H9 (cell line): ENCODE results near the gene GLIS2. TPM values are rescaled to one million over a fixed set of nuclear protein-coding genes. Genes with fewer than 3 reads are reported as not detected.
A peak's percentile ranks its signal among the peaks of the same experiment; 100 is the strongest.

ENCODE experiments used
- DNase-seq: peaks from one replicate; pipeline ENCODE4 v3.0.0-alpha.2; 2017
- H2AFZ ChIP-seq: one replicate; pipeline ENCODE4 v1.6.1; 2013; ENCODE audit warnings: mild to moderate bottlenecking, low read length, control low read depth, moderate library complexity
- H2AK5ac ChIP-seq: 2 replicates; pipeline ENCODE4 v1.6.1; 2013; ENCODE audit warnings: low read length, control low read depth, mixed read lengths; ENCODE audit not compliant: insufficient read length
- H2BK120ac ChIP-seq: one replicate; pipeline ENCODE4 v1.6.1; 2013; ENCODE audit warnings: low read depth, mild to moderate bottlenecking, low read length, control low read depth, inconsistent platforms; ENCODE audit not compliant: poor library complexity, severe bottlenecking
- H2BK12ac ChIP-seq: 2 replicates; pipeline ENCODE4 v1.6.1; 2013; ENCODE audit warnings: low read length, control low read depth, mixed read lengths, low read depth; ENCODE audit not compliant: insufficient read length
- H2BK15ac ChIP-seq: 2 replicates; pipeline ENCODE4 v1.6.1; 2013; ENCODE audit warnings: low read depth, low read length, control low read depth
- H2BK20ac ChIP-seq: one replicate; pipeline ENCODE4 v1.6.1; 2013; ENCODE audit warnings: low read depth, mild to moderate bottlenecking, low read length, control low read depth, inconsistent platforms; ENCODE audit not compliant: poor library complexity, severe bottlenecking
- H2BK5ac ChIP-seq: 2 replicates; pipeline ENCODE4 v1.6.1; 2013; ENCODE audit warnings: low read length, control low read depth, mixed read lengths; ENCODE audit not compliant: insufficient read length
- H3K14ac ChIP-seq: 2 replicates; pipeline ENCODE4 v1.6.1; 2013; ENCODE audit warnings: low read length, control low read depth; ENCODE audit not compliant: insufficient read depth
- H3K18ac ChIP-seq: 2 replicates; pipeline ENCODE4 v1.6.1; 2013; ENCODE audit warnings: low read depth, mild to moderate bottlenecking, mixed read lengths, low read length, control low read depth; ENCODE audit not compliant: insufficient read length
- H3K23ac ChIP-seq: 2 replicates; pipeline ENCODE4 v1.6.1; 2013; ENCODE audit warnings: low read length, control low read depth, mixed read lengths, low read depth; ENCODE audit not compliant: insufficient read length
- H3K23me2 ChIP-seq: 2 replicates; pipeline ENCODE4 v1.6.1; 2013; ENCODE audit warnings: low read depth, mild to moderate bottlenecking, mixed read lengths, low read length, control low read depth; ENCODE audit not compliant: insufficient read length, poor library complexity, severe bottlenecking
- H3K27ac ChIP-seq: 2 replicates; pipeline ENCODE4 v1.5.1; 2013; ENCODE audit warnings: low read length, control low read depth, mixed read lengths, low read depth; ENCODE audit not compliant: insufficient read length
- H3K27me3 ChIP-seq: 2 replicates; pipeline ENCODE4 v1.6.1; 2013; ENCODE audit warnings: low read length, control low read depth, inconsistent platforms; ENCODE audit not compliant: insufficient read depth
- H3K4ac ChIP-seq: 2 replicates; pipeline ENCODE4 v1.6.1; 2013; ENCODE audit warnings: low read depth, mild to moderate bottlenecking, control low read depth, inconsistent platforms, low read length, moderate library complexity
- H3K4me1 ChIP-seq: 2 replicates; pipeline ENCODE4 v1.6.1; 2013; ENCODE audit warnings: low read length, control low read depth, inconsistent platforms; ENCODE audit not compliant: insufficient read depth
- H3K4me2 ChIP-seq: 2 replicates; pipeline ENCODE4 v1.6.1; 2013; ENCODE audit warnings: low read length, control low read depth, mixed read lengths; ENCODE audit not compliant: insufficient read length, insufficient read depth
- H3K56ac ChIP-seq: 2 replicates; pipeline ENCODE4 v1.6.1; 2013; ENCODE audit warnings: low read depth, mild to moderate bottlenecking, mixed read lengths, low read length, control low read depth; ENCODE audit not compliant: insufficient read length
- H3K79me1 ChIP-seq: 2 replicates; pipeline ENCODE4 v1.6.1; 2013; ENCODE audit warnings: low read depth, mild to moderate bottlenecking, moderate library complexity, low read length, control low read depth, inconsistent platforms; ENCODE audit not compliant: insufficient read depth, poor library complexity, severe bottlenecking
- H3K79me2 ChIP-seq: 2 replicates; pipeline ENCODE4 v1.6.1; 2013; ENCODE audit warnings: low read length, control low read depth, inconsistent platforms; ENCODE audit not compliant: insufficient read depth
- H3K9ac ChIP-seq: 2 replicates; pipeline ENCODE4 v1.6.1; 2013; ENCODE audit warnings: low read length, control low read depth, mixed read lengths; ENCODE audit not compliant: insufficient read length; ENCODE audit errors: extremely low read depth
- H3K9me3 ChIP-seq: one replicate; pipeline ENCODE4 v1.6.1; 2013; ENCODE audit warnings: low read depth, low read length, inconsistent platforms; ENCODE audit not compliant: control insufficient read depth
- H3T11ph ChIP-seq: one replicate; pipeline ENCODE4 v1.6.1; 2013; ENCODE audit warnings: mild to moderate bottlenecking, low read length, control low read depth, inconsistent platforms
- H4K20me1 ChIP-seq: one replicate; pipeline ENCODE4 v1.6.1; 2013; ENCODE audit not compliant: control insufficient read depth, insufficient read length, insufficient read depth
- H4K5ac ChIP-seq: 2 replicates; pipeline ENCODE4 v1.6.1; 2013; ENCODE audit warnings: low read depth, mild to moderate bottlenecking, mixed read lengths, low read length, control low read depth; ENCODE audit not compliant: insufficient read length
- H4K8ac ChIP-seq: replicated peaks from 2 replicates; pipeline ENCODE4 v1.6.1; 2013; ENCODE audit warnings: low read length, control low read depth, mixed read lengths, low read depth; ENCODE audit not compliant: insufficient read length
- H4K91ac ChIP-seq: 2 replicates; pipeline ENCODE4 v1.6.1; 2013; ENCODE audit warnings: low read depth, mild to moderate bottlenecking, moderate library complexity, mixed read lengths, low read length, control low read depth; ENCODE audit not compliant: insufficient read length
- H3K27ac Mint-ChIP-seq, 3 experiments: 2 replicates in 2 of 3; 3 replicates in 1 of 3; pipeline ENCODE4 v1.8.0; 2020 to 2021; ENCODE audit warnings: mixed read lengths in 3 of 3, mild to moderate bottlenecking in 1 of 3, moderate library complexity in 1 of 3
- H3K27me3 Mint-ChIP-seq: 2 replicates; pipeline ENCODE4 v1.8.0; 2021; ENCODE audit warnings: low read depth, mild to moderate bottlenecking, moderate library complexity, mixed read lengths
- H3K36me3 Mint-ChIP-seq, 3 experiments: 2 replicates in 2 of 3; 3 replicates in 1 of 3; pipeline ENCODE4 v1.8.0; 2020 to 2021; ENCODE audit warnings: low read depth in 3 of 3, mixed read lengths in 3 of 3; ENCODE audit not compliant: insufficient read depth in 1 of 3
- H3K4me1 Mint-ChIP-seq, 2 experiments: 2 replicates each; pipeline ENCODE4 v1.8.0; 2020; ENCODE audit warnings: mixed read lengths in 2 of 2
- H3K4me3 Mint-ChIP-seq, 2 experiments: 2 replicates in 1 of 2; 3 replicates in 1 of 2; pipeline ENCODE4 v1.8.0; 2020 to 2021; ENCODE audit warnings: mild to moderate bottlenecking in 2 of 2, mixed read lengths in 2 of 2, moderate library complexity in 1 of 2
- H3K9me3 Mint-ChIP-seq, 2 experiments: 2 replicates in 1 of 2; 3 replicates in 1 of 2; pipeline ENCODE4 v1.8.0; 2020; ENCODE audit warnings: mild to moderate bottlenecking in 2 of 2, mixed read lengths in 2 of 2, moderate library complexity in 1 of 2
- WGBS: extraction: QIAGEN DNeasy Blood & Tissue Kit; methylation state at CpG from one replicate; pipeline ENCODE4 v1.1.7; 2013; ENCODE audit warnings: missing lambda C conversion rate, low lambda C conversion rate, mixed read lengths; ENCODE audit not compliant: insufficient read length; ENCODE audit errors: extremely low coverage; 5-methylcytosine and 5-hydroxymethylcytosine counted together
- total RNA-seq: library from RNA; stranded (reverse); gene quantifications from 2 replicates; pipeline ENCODE4 v1.2.1, GENCODE V29; 2021
- TF ChIP-seq, protein P1 (sequence below): fragments of 200-600 bp; sonication (generic); conservative IDR thresholded peaks from 3 replicates; pipeline ENCODE4 v1.8.0; 2021; ENCODE audit warnings: antibody characterized with exemption, mild to moderate bottlenecking

Gene GLIS2
- total RNA-seq, 1 experiment from 2014 or later, result 14.3 TPM

DNA sequence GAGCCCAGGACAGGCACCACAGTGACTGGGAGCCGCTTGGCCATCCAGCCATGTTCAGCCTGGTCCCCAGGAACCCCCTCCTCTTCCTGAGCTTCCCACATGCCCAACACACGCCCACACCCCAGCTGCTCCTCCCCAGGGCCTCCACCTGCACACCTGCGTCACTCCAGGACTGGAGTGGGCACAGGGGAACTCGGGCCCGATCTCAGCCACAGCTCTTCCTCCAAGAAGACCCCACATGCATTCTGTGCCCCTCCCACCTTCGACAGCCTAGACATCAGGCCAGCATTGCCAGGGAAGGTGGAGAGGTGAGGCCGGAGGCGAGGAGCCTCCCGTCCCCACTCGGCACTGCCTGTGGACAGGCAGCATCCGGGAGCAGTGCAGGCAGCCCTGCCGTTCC, 49.7 kb downstream of the GLIS2 start:
- Histone ChIP-seq H3K9me3 (no peaks in the 10 kb centered on the region), H2AK5ac (no peak overlapping the region), H2BK120ac (no peak overlapping the region), H4K5ac (no peak overlapping the region), H3K27me3 (no peaks in the 10 kb centered on the region), H4K91ac (no peak overlapping the region), H2BK15ac (no peak overlapping the region), H3K4me1 (no peaks in the 10 kb centered on the region), H3K27ac (no peak overlapping the region), H2BK5ac (no peak overlapping the region), H3K14ac (no peak overlapping the region), H4K20me1 (no peaks in the 10 kb centered on the region), H2AFZ (no peak overlapping the region), H3K4ac (no peak overlapping the region), H3K23me2 (no peaks in the 10 kb centered on the region), H3K79me2 (no peaks in the 10 kb centered on the region), H3K23ac (no peak overlapping the region), H3K79me1 (no peaks in the 10 kb centered on the region), H3K9ac (no peak overlapping the region), H4K8ac (no peak overlapping the region), H3K56ac (no peak overlapping the region), H3K18ac (no peak overlapping the region), H3T11ph (no peak overlapping the region), H3K4me2 (no peak overlapping the region), H2BK12ac (no peak overlapping the region), H2BK20ac (no peak overlapping the region)
- Mint-ChIP-seq H3K36me3 (no peaks in the 10 kb centered on the region; a peak in 1 of 7 replicates), H3K4me1 (no peaks in the 10 kb centered on the region), H3K27me3 (no peaks in the 10 kb centered on the region), H3K27ac (peak overlapping the region in 2 of 3 experiments; percentile 61 to 94; a peak in 2 of 7 replicates), H3K9me3 (no peaks in the 10 kb centered on the region), H3K4me3 (no peak overlapping the region; a peak in 1 of 5 replicates)
- DNase-seq, result no peak
- WGBS, result no CpG with 5 or more reads among the region's 12 CpGs
- TF ChIP-seq, protein P1, sequence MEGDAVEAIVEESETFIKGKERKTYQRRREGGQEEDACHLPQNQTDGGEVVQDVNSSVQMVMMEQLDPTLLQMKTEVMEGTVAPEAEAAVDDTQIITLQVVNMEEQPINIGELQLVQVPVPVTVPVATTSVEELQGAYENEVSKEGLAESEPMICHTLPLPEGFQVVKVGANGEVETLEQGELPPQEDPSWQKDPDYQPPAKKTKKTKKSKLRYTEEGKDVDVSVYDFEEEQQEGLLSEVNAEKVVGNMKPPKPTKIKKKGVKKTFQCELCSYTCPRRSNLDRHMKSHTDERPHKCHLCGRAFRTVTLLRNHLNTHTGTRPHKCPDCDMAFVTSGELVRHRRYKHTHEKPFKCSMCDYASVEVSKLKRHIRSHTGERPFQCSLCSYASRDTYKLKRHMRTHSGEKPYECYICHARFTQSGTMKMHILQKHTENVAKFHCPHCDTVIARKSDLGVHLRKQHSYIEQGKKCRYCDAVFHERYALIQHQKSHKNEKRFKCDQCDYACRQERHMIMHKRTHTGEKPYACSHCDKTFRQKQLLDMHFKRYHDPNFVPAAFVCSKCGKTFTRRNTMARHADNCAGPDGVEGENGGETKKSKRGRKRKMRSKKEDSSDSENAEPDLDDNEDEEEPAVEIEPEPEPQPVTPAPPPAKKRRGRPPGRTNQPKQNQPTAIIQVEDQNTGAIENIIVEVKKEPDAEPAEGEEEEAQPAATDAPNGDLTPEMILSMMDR, result no peak
